Measurements from ENCODE around the gene GFOD2. TPM values are rescaled to one million over a fixed set of nuclear protein-coding genes. Genes with fewer than 3 reads are reported as not detected.

The GFOD2 gene
- total RNA-seq, 1 donor from 2014 or later, result 12.5 TPM

DNA sequence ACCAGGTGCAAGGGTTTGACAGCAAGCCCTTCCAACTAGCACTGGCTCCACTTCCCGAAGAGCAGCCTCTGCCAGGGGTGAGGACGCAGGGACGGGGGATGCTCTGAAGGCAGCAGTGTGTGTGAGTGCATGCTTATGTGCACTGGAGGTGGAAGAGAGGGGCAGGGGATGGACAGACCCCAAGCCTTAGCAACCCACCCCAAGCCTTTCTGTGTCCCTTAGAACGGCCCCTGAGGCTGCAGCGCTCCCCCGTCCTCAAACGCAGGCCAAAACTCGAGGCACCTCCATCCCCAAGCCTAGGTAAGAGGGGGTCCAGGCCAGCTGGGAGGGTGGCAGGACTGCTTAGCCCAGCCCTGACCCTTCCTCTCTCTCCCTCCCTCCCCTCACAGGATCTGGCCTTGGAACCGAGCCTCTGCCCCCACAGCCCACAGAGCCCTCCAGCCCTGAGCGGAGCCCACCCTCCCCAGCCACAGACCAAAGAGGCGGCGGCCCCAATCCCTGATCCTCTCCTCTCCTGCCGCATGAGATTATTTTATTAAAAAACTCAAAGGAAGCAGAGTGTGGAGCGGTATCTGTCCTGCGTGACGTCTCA, 62.0 kb downstream of the GFOD2 start:
- H3K36me3 ChIP-seq (ENCODE audit: control insufficient read depth in 3 of 3, insufficient read depth in 3 of 3, low read length in 3 of 3), result peaks cover 7 to 12% (median 9%) of the 10 kb centered on the region in 3 donors
- no peak overlapping the region for H3K4me3 ChIP-seq (ENCODE audit: low read length in 3 of 3)

DNA sequence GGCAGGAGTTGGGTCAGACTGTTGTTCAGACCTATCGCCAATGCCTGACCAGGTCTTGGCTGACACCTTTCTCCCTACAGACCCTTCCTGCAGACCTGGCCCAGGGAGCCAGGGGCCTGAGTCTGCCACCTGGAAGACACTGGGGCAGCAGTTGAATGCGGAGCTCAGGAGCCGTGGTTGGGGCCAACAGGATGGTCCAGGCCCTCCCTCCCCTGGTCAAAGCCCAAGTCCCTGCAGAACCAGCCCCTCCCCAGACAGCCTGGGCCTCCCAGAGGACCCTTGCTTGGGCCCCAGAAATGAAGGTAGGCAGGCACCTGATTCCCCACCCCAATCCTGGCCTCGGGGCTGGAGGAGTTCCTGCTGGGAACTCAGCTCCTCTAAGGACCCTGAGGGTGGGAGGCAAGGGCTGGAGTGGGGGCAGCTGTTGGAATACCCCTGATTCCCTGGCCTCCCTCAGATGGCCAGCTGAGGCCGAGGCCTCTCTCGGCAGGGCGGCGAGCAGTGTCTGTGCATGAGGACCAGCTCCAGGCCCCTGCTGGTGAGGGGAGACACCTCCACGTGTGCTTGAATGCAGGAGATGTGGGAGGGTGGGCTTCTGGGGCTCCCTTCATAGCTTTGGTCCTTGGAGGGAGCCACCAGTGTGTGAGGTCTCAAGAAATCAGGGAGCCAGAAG, 62.6 kb downstream of the GFOD2 start:
- Histone ChIP-seq H3K4me3 (ENCODE audit: low read length in 3 of 3) (no peak overlapping the region), H3K27me3 (ENCODE audit: control insufficient read depth in 3 of 3, insufficient read depth in 3 of 3, low read length in 3 of 3) (peaks cover 21 to 41% (median 37%) of the 10 kb centered on the region in 3 donors), H3K4me1 (ENCODE audit: control insufficient read depth in 3 of 3, insufficient read depth in 3 of 3, low read length in 3 of 3) (peaks cover 23 to 32% (median 30%) of the 10 kb centered on the region in 3 donors), H3K9ac (ENCODE audit: low read depth in 1 of 3, low read length in 3 of 3) (no peak overlapping the region), H3K36me3 (ENCODE audit: control insufficient read depth in 3 of 3, insufficient read depth in 3 of 3, low read length in 3 of 3) (peaks cover 7 to 12% (median 9%) of the 10 kb centered on the region in 3 donors), H3K9me3 (ENCODE audit: control insufficient read depth in 3 of 3, low read length in 3 of 3) (no peaks in the 10 kb centered on the region), H3K27ac (ENCODE audit: low read depth, low read length) (no peak overlapping the region)

More for the DNA sequence above, 62.0 kb downstream of the GFOD2 start:
- no peak overlapping the region for H3K9ac ChIP-seq (ENCODE audit: low read depth in 1 of 3, low read length in 3 of 3)
- H3K9me3 ChIP-seq (ENCODE audit: control insufficient read depth in 3 of 3, low read length in 3 of 3), result no peaks in the 10 kb centered on the region
- peaks cover 14 to 37% (median 31%) of the 10 kb centered on the region in 3 donors for H3K27me3 ChIP-seq (ENCODE audit: control insufficient read depth in 3 of 3, insufficient read depth in 3 of 3, low read length in 3 of 3)
- H3K4me1 ChIP-seq (ENCODE audit: control insufficient read depth in 3 of 3, insufficient read depth in 3 of 3, low read length in 3 of 3), result peaks cover 25 to 33% (median 31%) of the 10 kb centered on the region in 3 donors
- H3K27ac ChIP-seq (ENCODE audit: low read depth, low read length), result no peak overlapping the region

DNA sequence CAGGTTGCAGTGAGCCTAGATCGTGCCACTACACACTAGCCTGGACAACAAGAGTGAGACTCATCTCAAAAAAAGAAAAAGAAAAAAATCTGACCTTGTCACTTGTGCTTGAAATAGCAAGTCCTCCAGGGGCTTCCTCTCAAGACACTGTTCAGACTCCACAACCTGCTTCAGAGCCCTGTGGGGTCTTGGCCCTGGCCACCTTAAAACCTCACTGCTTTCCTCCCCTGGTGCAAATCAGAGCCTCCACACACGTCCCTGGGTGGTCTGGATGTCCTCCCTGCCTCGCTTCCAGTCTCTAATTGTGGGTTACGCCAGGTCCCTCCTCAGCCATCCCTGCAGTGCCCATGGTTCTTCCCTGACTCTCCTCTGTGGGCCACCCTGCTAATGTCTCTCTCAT, 63.8 kb downstream of the GFOD2 start:
- Histone ChIP-seq H3K4me3 (ENCODE audit: low read length in 3 of 3) (no peak overlapping the region), H3K27me3 (ENCODE audit: control insufficient read depth in 3 of 3, insufficient read depth in 3 of 3, low read length in 3 of 3) (peaks cover 31 to 50% (median 48%) of the 10 kb centered on the region in 3 donors), H3K4me1 (ENCODE audit: control insufficient read depth in 3 of 3, insufficient read depth in 3 of 3, low read length in 3 of 3) (peaks cover 17 to 23% (median 22%) of the 10 kb centered on the region in 3 donors), H3K9ac (ENCODE audit: low read depth in 1 of 3, low read length in 3 of 3) (no peak overlapping the region), H3K36me3 (ENCODE audit: control insufficient read depth in 3 of 3, insufficient read depth in 3 of 3, low read length in 3 of 3) (peaks cover 7 to 12% (median 9%) of the 10 kb centered on the region in 3 donors), H3K27ac (ENCODE audit: low read depth, low read length) (no peak overlapping the region), H3K9me3 (ENCODE audit: control insufficient read depth in 3 of 3, low read length in 3 of 3) (no peaks in the 10 kb centered on the region)

DNA sequence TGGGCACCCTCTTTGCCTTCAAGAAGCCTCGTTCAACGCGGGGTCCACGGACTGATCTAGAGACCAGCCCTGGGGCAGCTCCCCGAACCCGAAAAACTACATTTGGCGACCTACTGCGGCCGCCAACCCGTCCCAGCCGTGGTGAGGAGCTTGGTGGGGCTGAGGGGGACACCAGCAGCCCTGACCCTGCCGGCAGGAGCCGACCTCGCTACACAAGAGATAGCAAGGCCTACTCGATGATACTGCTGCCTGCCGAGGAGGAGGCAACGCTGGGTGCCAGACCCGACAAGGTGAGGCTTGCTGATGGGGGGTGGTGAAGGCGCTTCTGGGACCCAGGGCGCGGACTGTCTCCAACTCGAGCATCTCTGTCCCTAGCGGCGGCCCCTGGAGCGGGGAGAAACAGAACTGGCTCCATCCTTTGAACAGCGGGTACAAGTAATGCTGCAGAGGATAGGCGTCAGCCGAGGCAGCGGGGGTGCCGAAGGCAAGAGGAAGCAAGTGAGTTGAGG, 64.7 kb downstream of the GFOD2 start:
- H3K27ac ChIP-seq (ENCODE audit: low read depth, low read length), result no peak overlapping the region
- no peaks in the 10 kb centered on the region for H3K9me3 ChIP-seq (ENCODE audit: control insufficient read depth in 3 of 3, low read length in 3 of 3)
- H3K4me3 ChIP-seq (ENCODE audit: low read length in 3 of 3), result no peak overlapping the region
- H3K27me3 ChIP-seq (ENCODE audit: control insufficient read depth in 3 of 3, insufficient read depth in 3 of 3, low read length in 3 of 3), result peaks cover 40 to 59% (median 57%) of the 10 kb centered on the region in 3 donors
- H3K36me3 ChIP-seq (ENCODE audit: control insufficient read depth in 3 of 3, insufficient read depth in 3 of 3, low read length in 3 of 3), result peaks cover 7 to 12% (median 9%) of the 10 kb centered on the region in 3 donors
- H3K9ac ChIP-seq (ENCODE audit: low read depth in 1 of 3, low read length in 3 of 3), result no peak overlapping the region
- peaks cover 14 to 17% (median 15%) of the 10 kb centered on the region in 3 donors for H3K4me1 ChIP-seq (ENCODE audit: control insufficient read depth in 3 of 3, insufficient read depth in 3 of 3, low read length in 3 of 3)

DNA sequence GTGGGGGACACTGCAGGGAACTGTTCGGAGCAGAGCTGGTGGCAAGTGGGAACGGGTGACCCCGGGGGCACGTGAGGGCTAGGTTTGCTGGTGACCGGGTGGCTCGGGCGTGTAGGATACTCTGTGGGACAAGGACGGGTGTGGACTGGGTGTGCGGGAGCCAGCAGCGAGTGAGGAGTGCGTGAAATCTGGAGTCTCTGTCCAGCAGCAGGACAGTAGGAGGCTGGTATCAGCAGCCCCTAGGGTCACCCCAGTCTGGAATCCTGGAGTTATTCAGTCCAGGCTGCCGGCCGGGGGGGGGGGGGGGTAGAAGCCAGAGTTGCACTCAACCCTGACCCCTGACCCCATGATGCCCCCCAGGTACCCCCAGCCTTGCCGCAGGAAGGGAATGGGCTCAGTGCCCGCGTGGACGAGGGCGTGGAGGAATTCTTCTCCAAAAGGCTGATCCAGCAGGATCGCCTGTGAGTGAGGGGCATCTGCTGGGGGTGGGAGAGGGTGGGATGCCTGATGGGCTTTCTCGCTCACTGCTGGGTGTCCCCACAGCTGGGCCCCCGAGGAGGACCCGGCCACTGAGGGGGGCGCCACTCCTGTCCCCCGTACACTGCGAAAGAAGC, 65.2 kb downstream of the GFOD2 start:
- H3K36me3 ChIP-seq (ENCODE audit: control insufficient read depth in 3 of 3, insufficient read depth in 3 of 3, low read length in 3 of 3), result peaks cover 7 to 12% (median 9%) of the 10 kb centered on the region in 3 donors
- no peak overlapping the region for H3K27ac ChIP-seq (ENCODE audit: low read depth, low read length)
- no peaks in the 10 kb centered on the region for H3K9me3 ChIP-seq (ENCODE audit: control insufficient read depth in 3 of 3, low read length in 3 of 3)
- peaks cover 45 to 64% (median 63%) of the 10 kb centered on the region in 3 donors for H3K27me3 ChIP-seq (ENCODE audit: control insufficient read depth in 3 of 3, insufficient read depth in 3 of 3, low read length in 3 of 3)
- H3K4me1 ChIP-seq (ENCODE audit: control insufficient read depth in 3 of 3, insufficient read depth in 3 of 3, low read length in 3 of 3), result peaks cover 9 to 11% (median 10%) of the 10 kb centered on the region in 3 donors
- H3K4me3 ChIP-seq (ENCODE audit: low read length in 3 of 3), result no peak overlapping the region
- H3K9ac ChIP-seq (ENCODE audit: low read depth in 1 of 3, low read length in 3 of 3), result no peak overlapping the region

DNA sequence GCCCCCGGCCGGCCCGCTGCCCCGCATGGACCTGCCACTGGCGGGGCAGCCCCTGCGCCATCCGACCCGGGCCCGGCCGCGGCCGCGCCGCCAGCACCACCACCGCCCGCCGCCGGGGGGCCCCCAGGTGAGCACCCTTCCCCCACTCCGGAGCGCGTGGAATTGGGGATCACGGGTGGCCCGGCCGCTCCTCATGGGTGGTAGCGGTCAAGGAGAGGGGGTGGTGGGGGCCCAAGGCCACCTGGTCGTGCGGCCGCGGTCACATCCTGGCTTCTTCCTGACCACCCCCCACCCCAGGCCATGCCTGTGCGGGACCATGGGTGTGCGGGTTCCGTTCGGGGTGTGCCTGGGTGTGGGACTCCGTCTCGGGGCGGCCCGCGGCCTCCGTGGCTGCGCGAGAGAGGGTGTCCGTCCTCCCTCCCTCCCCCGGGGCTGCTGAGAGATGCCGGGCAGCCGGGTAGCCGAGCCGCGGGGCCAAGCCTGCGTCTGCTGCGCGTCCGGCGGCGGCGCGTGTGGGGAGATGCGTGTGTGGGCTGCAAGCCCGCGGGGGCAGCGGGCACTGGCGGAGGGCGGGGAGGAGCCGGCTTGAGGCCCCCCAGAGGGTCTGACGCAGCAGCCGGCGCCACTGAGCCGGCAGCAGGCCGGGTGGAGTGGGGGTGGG, 65.9 kb downstream of the GFOD2 start:
- Histone ChIP-seq H3K9me3 (ENCODE audit: control insufficient read depth in 3 of 3, low read length in 3 of 3) (no peaks in the 10 kb centered on the region), H3K36me3 (ENCODE audit: control insufficient read depth in 3 of 3, insufficient read depth in 3 of 3, low read length in 3 of 3) (peaks cover 7 to 8% (median 7%) of the 10 kb centered on the region in 3 donors), H3K4me1 (ENCODE audit: control insufficient read depth in 3 of 3, insufficient read depth in 3 of 3, low read length in 3 of 3) (peaks cover 4 to 9% (median 6%) of the 10 kb centered on the region in 3 donors), H3K9ac (ENCODE audit: low read depth in 1 of 3, low read length in 3 of 3) (no peak overlapping the region), H3K27me3 (ENCODE audit: control insufficient read depth in 3 of 3, insufficient read depth in 3 of 3, low read length in 3 of 3) (peaks cover 52 to 71% (median 69%) of the 10 kb centered on the region in 3 donors), H3K27ac (ENCODE audit: low read depth, low read length) (no peak overlapping the region), H3K4me3 (ENCODE audit: low read length in 3 of 3) (peak overlapping the region in 2 of 3 donors; percentile 32 to 52)

DNA sequence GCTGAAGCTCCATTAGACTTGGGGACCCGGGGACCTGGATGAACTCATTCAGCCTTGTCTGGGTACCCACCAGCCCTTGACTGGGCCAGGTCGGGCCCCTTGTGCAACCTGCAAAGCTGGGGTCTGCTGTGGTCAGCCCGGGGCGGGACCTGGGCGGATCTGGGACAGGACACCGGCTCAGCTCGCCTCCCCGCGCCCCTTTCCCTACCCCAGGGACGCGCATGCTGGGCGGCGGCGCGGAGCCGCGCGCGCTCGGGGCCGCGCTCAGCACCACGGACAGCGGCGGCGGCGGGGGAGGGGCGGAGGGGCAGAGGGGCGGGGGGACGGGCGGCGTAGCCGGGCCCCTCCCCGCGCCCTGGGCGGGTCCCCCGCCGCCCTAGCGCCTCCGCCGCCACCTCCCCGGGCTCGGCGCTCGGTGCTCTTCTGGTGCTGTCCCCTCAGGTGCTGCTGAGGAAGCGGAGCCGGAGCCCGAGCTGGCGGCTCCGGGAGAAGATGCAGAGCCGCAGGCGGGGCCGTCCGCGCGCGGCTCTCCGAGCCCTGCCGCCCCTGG, 66.5 kb downstream of the GFOD2 start:
- no peak overlapping the region for H3K27ac ChIP-seq (ENCODE audit: low read depth, low read length)
- peaks cover 2 to 3% (median 3%) of the 10 kb centered on the region in 3 donors for H3K36me3 ChIP-seq (ENCODE audit: control insufficient read depth in 3 of 3, insufficient read depth in 3 of 3, low read length in 3 of 3)
- H3K4me3 ChIP-seq (ENCODE audit: low read length in 3 of 3), result no peak overlapping the region
- H3K9ac ChIP-seq (ENCODE audit: low read depth in 1 of 3, low read length in 3 of 3), result no peak overlapping the region
- H3K9me3 ChIP-seq (ENCODE audit: control insufficient read depth in 3 of 3, low read length in 3 of 3), result no peaks in the 10 kb centered on the region
- H3K4me1 ChIP-seq (ENCODE audit: control insufficient read depth in 3 of 3, insufficient read depth in 3 of 3, low read length in 3 of 3), result peaks cover 4 to 11% (median 6%) of the 10 kb centered on the region in 3 donors
- peaks cover 57 to 77% (median 75%) of the 10 kb centered on the region in 3 donors for H3K27me3 ChIP-seq (ENCODE audit: control insufficient read depth in 3 of 3, insufficient read depth in 3 of 3, low read length in 3 of 3)

DNA sequence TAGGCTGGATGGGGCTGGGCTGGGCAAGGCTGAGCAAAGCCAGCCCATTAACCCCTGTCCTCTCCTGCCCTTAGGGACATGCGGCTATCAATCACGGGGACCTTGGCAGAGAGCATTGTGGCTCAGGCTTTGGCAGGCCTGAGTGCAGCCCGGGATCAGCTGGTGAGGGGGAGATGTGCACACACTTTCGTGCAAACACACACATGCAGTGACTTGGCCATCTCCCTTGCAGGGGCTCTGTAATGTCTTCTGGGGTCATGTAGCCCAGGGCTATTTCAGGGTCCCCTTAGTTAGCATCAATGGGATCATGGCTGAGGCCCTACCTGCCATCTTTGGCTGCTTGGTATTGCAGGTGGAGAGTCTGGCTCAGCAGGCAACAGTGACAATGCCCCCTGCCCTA, 67.3 kb downstream of the GFOD2 start:
- Histone ChIP-seq H3K27me3 (ENCODE audit: control insufficient read depth in 3 of 3, insufficient read depth in 3 of 3, low read length in 3 of 3) (peaks cover 64 to 84% (median 82%) of the 10 kb centered on the region in 3 donors), H3K4me3 (ENCODE audit: low read length in 3 of 3) (no peak overlapping the region), H3K27ac (ENCODE audit: low read depth, low read length) (no peak overlapping the region), H3K9me3 (ENCODE audit: control insufficient read depth in 3 of 3, low read length in 3 of 3) (no peaks in the 10 kb centered on the region), H3K9ac (ENCODE audit: low read depth in 1 of 3, low read length in 3 of 3) (no peak overlapping the region), H3K4me1 (ENCODE audit: control insufficient read depth in 3 of 3, insufficient read depth in 3 of 3, low read length in 3 of 3) (peaks cover 4 to 11% (median 6%) of the 10 kb centered on the region in 3 donors), H3K36me3 (ENCODE audit: control insufficient read depth in 3 of 3, insufficient read depth in 3 of 3, low read length in 3 of 3) (no peaks in the 10 kb centered on the region)

DNA sequence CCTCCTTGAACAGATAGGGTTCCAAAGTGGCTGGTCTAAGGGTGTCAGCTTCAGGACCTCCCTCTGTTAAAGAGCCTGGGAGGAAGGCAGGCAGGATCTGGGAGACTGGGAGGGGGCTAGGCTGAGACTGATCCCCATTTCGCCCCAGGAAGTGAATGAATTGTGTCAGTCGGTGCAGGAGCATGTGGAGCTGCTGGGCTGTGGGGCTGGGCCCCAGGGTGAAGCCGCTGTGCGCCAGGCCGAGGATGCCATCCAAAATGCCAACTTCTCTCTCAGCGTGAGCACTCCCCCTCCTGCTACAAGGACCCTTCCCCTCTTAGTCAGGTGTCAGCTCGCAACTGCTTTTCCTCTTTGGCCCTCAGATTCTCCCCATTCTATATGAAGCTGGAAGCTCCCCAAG, 68.1 kb downstream of the GFOD2 start:
- H3K4me3 ChIP-seq (ENCODE audit: low read length in 3 of 3), result no peak overlapping the region
- H3K4me1 ChIP-seq (ENCODE audit: control insufficient read depth in 3 of 3, insufficient read depth in 3 of 3, low read length in 3 of 3), result peaks cover 4 to 11% (median 6%) of the 10 kb centered on the region in 3 donors
- no peaks in the 10 kb centered on the region for H3K9me3 ChIP-seq (ENCODE audit: control insufficient read depth in 3 of 3, low read length in 3 of 3)
- peaks cover 72 to 90% (median 90%) of the 10 kb centered on the region in 3 donors for H3K27me3 ChIP-seq (ENCODE audit: control insufficient read depth in 3 of 3, insufficient read depth in 3 of 3, low read length in 3 of 3)
- H3K36me3 ChIP-seq (ENCODE audit: control insufficient read depth in 3 of 3, insufficient read depth in 3 of 3, low read length in 3 of 3), result no peaks in the 10 kb centered on the region
- H3K27ac ChIP-seq (ENCODE audit: low read depth, low read length), result no peak overlapping the region
- no peak overlapping the region for H3K9ac ChIP-seq (ENCODE audit: low read depth in 1 of 3, low read length in 3 of 3)
